Tibial artery (tissue), 4 donors: Measurements from ENCODE around the gene PARN.
"Not testable (repeated sequence)": the region's sequence is repeated elsewhere in the genome, so short reads cannot be mapped to it uniquely, and the experiment has no call there.

ENCODE experiments used
- DNase-seq, 2 donors: peaks; one replicate each; pipeline ENCODE4 v3.0.0-alpha.2; 2019
- H3K27ac ChIP-seq, 2 donors: fragments of 200-600 bp; sonication (generic) in 1 of 2; 1 replicate in 1 of 2; 2 replicates in 1 of 2; pipeline ENCODE4 v1.5.1; 2018 to 2019; ENCODE audit warnings: mild to moderate bottlenecking in 1 of 2
- H3K27me3 ChIP-seq, 2 donors: fragments of 200-600 bp; sonication (generic) in 1 of 2; one replicate each; pipeline versions ENCODE4 v1.5.1 to v1.6.0; 2016 to 2019
- H3K36me3 ChIP-seq, 3 donors: fragments of 200-600 bp; sonication (generic) in 2 of 3; one replicate each; pipeline ENCODE4 v1.5.1; 2016 to 2019; ENCODE audit warnings: mild to moderate bottlenecking in 2 of 3
- H3K4me1 ChIP-seq, 4 donors: fragments of 200-600 bp; sonication (generic) in 2 of 4; 1 replicate in 3 of 4; 2 replicates in 1 of 4; pipeline ENCODE4 v1.5.1; 2016 to 2019
- H3K4me3 ChIP-seq, 2 donors: fragments of 200-600 bp; sonication (generic) in 1 of 2; 1 replicate in 1 of 2; 2 replicates in 1 of 2; pipeline ENCODE4 v1.5.1; 2018 to 2019; ENCODE audit warnings: mild to moderate bottlenecking in 2 of 2
- H3K9me3 ChIP-seq, 3 donors: fragments of 200-600 bp; sonication (generic) in 1 of 3; one replicate each; pipeline ENCODE4 v1.5.1; 2016 to 2019
- CTCF ChIP-seq, 2 experiments: fragments of 200-600 bp in 1 of 2; fragments of 450-650 bp in 1 of 2; IDR thresholded peaks; one replicate each; pipeline ENCODE4 v1.5.1; 2017 to 2019; ENCODE audit warnings: antibody characterized with exemption in 2 of 2, mild to moderate bottlenecking in 1 of 2, moderate library complexity in 1 of 2
- intact Hi-C: fragments of 100-400 bp; cut with DNase I; formaldehyde crosslinking; loops from one replicate; pipeline ENCODE4 v1.15.0; 2023; ENCODE audit warnings: low total_unique reads

Gene PARN

GRCh38 chr16:14576069-14576468, 54.0 kb downstream of the PARN start:
- intact Hi-C loops, result no loop called here
- DNase-seq, result no peak
- Histone ChIP-seq H3K4me1 (no peaks in the 10 kb centered on the region), H3K9me3 (no peaks in the 10 kb centered on the region), H3K27me3 (no peaks in the 10 kb centered on the region), H3K36me3 (peaks cover 58 to 85% (median 61%) of the 10 kb centered on the region in 3 donors), H3K27ac (no peak overlapping the region), H3K4me3 (no peak overlapping the region)
- no peak for TF ChIP-seq CTCF (IDR thresholded peaks at IDR 0.05)

- H3K27ac ChIP-seq, H3K4me3 ChIP-seq, H3K4me1 ChIP-seq, H3K27me3 ChIP-seq, DNase-seq, intact Hi-C loops, H3K9me3 ChIP-seq: not testable (repeated sequence)
- peaks cover 48 to 76% (median 49%) of the 10 kb centered on the region in 3 donors for H3K36me3 ChIP-seq
Observed at GRCh38 chr16:14574698-14575415, 55.2 kb downstream of the PARN start.

- Histone ChIP-seq H3K9me3 (no peaks in the 10 kb centered on the region), H3K27me3 (no peaks in the 10 kb centered on the region), H3K4me1 (no peaks in the 10 kb centered on the region), H3K27ac (no peak overlapping the region), H3K4me3 (no peak overlapping the region), H3K36me3 (peaks cover 27 to 57% (median 34%) of the 10 kb centered on the region in 3 donors)
- no peak for TF ChIP-seq CTCF (IDR thresholded peaks at IDR 0.05)
- intact Hi-C loops, result no loop called here
- DNase-seq, result no peak
Observed at GRCh38 chr16:14572535-14572934, 57.5 kb downstream of the PARN start.

GRCh38 chr16:14569213-14569612, 60.8 kb downstream of the PARN start:
- DNase-seq, result no peak
- no peak for TF ChIP-seq CTCF (IDR thresholded peaks at IDR 0.05)
- intact Hi-C loops, result no loop called here
- Histone ChIP-seq H3K4me1 (no peaks in the 10 kb centered on the region), H3K4me3 (no peak overlapping the region), H3K27ac (no peak overlapping the region), H3K27me3 (no peaks in the 10 kb centered on the region), H3K9me3 (no peaks in the 10 kb centered on the region), H3K36me3 (peaks cover 0 to 24% (median 2%) of the 10 kb centered on the region in 3 donors)

- intact Hi-C loops, result no loop called here
- no peak overlapping the region for H3K27ac ChIP-seq
- TF ChIP-seq CTCF (IDR thresholded peaks at IDR 0.05), result no peak
- H3K4me1 ChIP-seq, result no peaks in the 10 kb centered on the region
- no peaks in the 10 kb centered on the region for H3K9me3 ChIP-seq
- no peaks in the 10 kb centered on the region for H3K27me3 ChIP-seq
- H3K36me3 ChIP-seq, result peaks cover 0 to 10% (median 0%) of the 10 kb centered on the region in 3 donors
- DNase-seq, result no peak
- no peak overlapping the region for H3K4me3 ChIP-seq
Observed at GRCh38 chr16:14566599-14566998, 63.5 kb downstream of the PARN start.

- H3K4me3 ChIP-seq, result no peak overlapping the region
- DNase-seq, result no peak
- peaks cover 0 to 5% (median 0%) of the 10 kb centered on the region in 3 donors for H3K36me3 ChIP-seq
- TF ChIP-seq CTCF (IDR thresholded peaks at IDR 0.05), result no peak
- intact Hi-C loops, result no loop called here
- no peaks in the 10 kb centered on the region for H3K9me3 ChIP-seq
- no peak overlapping the region for H3K27ac ChIP-seq
- peaks cover 0 to 4% (median 0%) of the 10 kb centered on the region in 4 donors for H3K4me1 ChIP-seq
- no peaks in the 10 kb centered on the region for H3K27me3 ChIP-seq
Observed at GRCh38 chr16:14565688-14566025, 64.4 kb downstream of the PARN start.
